GM12878 (cell line): ENCODE results near the gene SLC45A1. TPM values are rescaled to one million over a fixed set of nuclear protein-coding genes. Genes with fewer than 3 reads are reported as not detected.

Experiments
- ASH2L ChIP-seq: fragments of 300-600, 200-600 bp; sonication (generic); IDR thresholded peaks from 2 replicates; pipeline ENCODE4 v1.6.1; 2017; ENCODE audit warnings: low read depth, mild to moderate bottlenecking, borderline replicate concordance
- BACH1 ChIP-seq: fragments of 450-650 bp; IDR thresholded peaks from 2 replicates; pipeline ENCODE4 v1.6.1; 2017; ENCODE audit warnings: mild to moderate bottlenecking, borderline replicate concordance
- E2F4 ChIP-seq: IDR thresholded peaks from 2 replicates; pipeline ENCODE4 v1.6.1; 2012; ENCODE audit warnings: low read depth, low read length, improper control_type of control experiment
- EED ChIP-seq: sonication (generic); IDR thresholded peaks from 2 replicates; pipeline ENCODE4 v1.6.1; 2016; ENCODE audit warnings: antibody characterized with exemption, low read depth
- EGR1 ChIP-seq, 2 experiments: IDR thresholded peaks; 1 replicate in 1 of 2; 2 replicates in 1 of 2; pipeline ENCODE4 v1.6.1; 2011 to 2012; ENCODE audit warnings: low read depth in 2 of 2, low read length in 2 of 2, borderline replicate concordance in 1 of 2, mild to moderate bottlenecking in 1 of 2, moderate library complexity in 1 of 2
- FOXM1 ChIP-seq: IDR thresholded peaks from 2 replicates; pipeline ENCODE4 v1.6.1; 2012; ENCODE audit warnings: low read depth, mild to moderate bottlenecking, inconsistent platforms, low read length, moderate library complexity
- IKZF1 ChIP-seq: fragments of 450-650 bp; conservative IDR thresholded peaks from 2 replicates; pipeline ENCODE4 v1.6.1; 2017; ENCODE audit warnings: antibody characterized with exemption, mild to moderate bottlenecking
- NR2C1 ChIP-seq: fragments of 450-650 bp; IDR thresholded peaks from 2 replicates; pipeline ENCODE4 v1.6.1; 2017; ENCODE audit warnings: antibody characterized with exemption, mild to moderate bottlenecking, moderate library complexity
- NR2F1 ChIP-seq: fragments of 450-650 bp; conservative IDR thresholded peaks from 2 replicates; pipeline ENCODE4 v1.6.1; 2017; ENCODE audit warnings: mild to moderate bottlenecking
- RAD51 ChIP-seq: fragments of 450-650 bp; IDR thresholded peaks from 2 replicates; pipeline ENCODE4 v1.6.1; 2016; ENCODE audit warnings: moderate library complexity, mild to moderate bottlenecking, inconsistent platforms
- SKIL ChIP-seq: fragments of 450-650 bp; IDR thresholded peaks from 2 replicates; pipeline ENCODE4 v1.6.1; 2017; ENCODE audit warnings: mild to moderate bottlenecking, low read depth, inconsistent platforms; ENCODE audit not compliant: poor library complexity, severe bottlenecking
- TARDBP ChIP-seq: IDR thresholded peaks from 2 replicates; pipeline ENCODE4 v1.6.1; 2016; ENCODE audit warnings: borderline replicate concordance
- ZBTB40 ChIP-seq: fragments of 450-650 bp; IDR thresholded peaks from 2 replicates; pipeline ENCODE4 v1.6.1; 2016; ENCODE audit warnings: mild to moderate bottlenecking, moderate library complexity, borderline replicate concordance
- ZNF217 ChIP-seq: fragments of 450-650 bp; IDR thresholded peaks from 2 replicates; pipeline ENCODE4 v1.6.1; 2017; ENCODE audit warnings: antibody characterized with exemption, mild to moderate bottlenecking
- ZNF274 ChIP-seq: IDR thresholded peaks from one replicate; pipeline ENCODE4 v1.8.0; 2011; ENCODE audit not compliant: insufficient read length, insufficient read depth
- ZNF687 ChIP-seq: fragments of 450-650 bp; IDR thresholded peaks from 2 replicates; pipeline ENCODE4 v1.6.1; 2017; ENCODE audit warnings: mild to moderate bottlenecking, moderate library complexity
- ZZZ3 ChIP-seq: IDR thresholded peaks from 2 replicates; pipeline ENCODE4 v1.6.1; 2011; ENCODE audit warnings: low read depth; ENCODE audit not compliant: control insufficient read depth, insufficient read length
- polyA plus RNA-seq, 11 experiments: library from polyadenylated mRNA; depleted of rRNA in 4 of 11; unstranded in 6 of 11; stranded (reverse) in 5 of 11; fragments of >200 nt; fragmentation: Nextera tagmentation in 4 of 11; fragmentation: Illumina TruSeq in 1 of 11; extraction: Ambion mirVana in 4 of 11; extraction: Trizol in 1 of 11; gene quantifications; 1 replicate in 1 of 11; 2 replicates in 10 of 11; pipeline versions ENCODE4 v1.2.1 to v1.2.3, GENCODE V29; 2011 to 2016; ENCODE audit warnings: inconsistent platforms in 2 of 11, missing spikeins in 2 of 11, low read depth in 1 of 11
- total RNA-seq, 4 experiments: library from RNA; depleted of rRNA in 3 of 4; stranded (reverse); fragments of >200 nt in 3 of 4; fragmentation: Illumina TruSeq in 1 of 4; extraction: Trizol in 1 of 4; gene quantifications; 2 replicates each; pipeline versions ENCODE4 v1.2.1 to v1.2.3, GENCODE V29; 2013 to 2021

SLC45A1 gene
- total and polyA plus RNA-seq, 10 of the 15 experiments (the other 5 are each of a cell fraction or from before 2014, with no cell fraction given), result 0.07 to 0.23 (median 0.13) TPM; not detected in 6

- no peak for TF ChIP-seq ZBTB40
- TF ChIP-seq FOXM1, result no peak
- TF ChIP-seq E2F4, result no peak
- TF ChIP-seq EED, result 0 out of 2 replicates have a peak, but pooled peaks have one; percentile 21
- TF ChIP-seq IKZF1, result 0 out of 2 replicates have a peak, but pooled peaks have one; percentile 19
- TF ChIP-seq RAD51, result no peak
- no peak for TF ChIP-seq TARDBP
- no peak for TF ChIP-seq ZZZ3
- no peak for TF ChIP-seq NR2C1
- TF ChIP-seq ZNF217, result no peak
- TF ChIP-seq NR2F1, result no peak
- TF ChIP-seq EGR1 (IDR thresholded peaks at IDR 0.05; ENCODE audit: borderline replicate concordance in 1 of 2, low read depth in 2 of 2, low read length in 2 of 2), result no peak
- TF ChIP-seq BACH1, result no peak
- TF ChIP-seq SKIL, result peak; percentile 19
- no peak for TF ChIP-seq ASH2L
- no peak for TF ChIP-seq ZNF274
- no peak for TF ChIP-seq ZNF687
Measured at GRCh38 chr1:8314346-8315280, 3.3 kb upstream of the SLC45A1 start (continued).
